ENCODE measurements around the gene PTGES3.

PTGES3 gene

GRCh38 chr12:56634837-56635791, 53.0 kb downstream of the PTGES3 start (continued):
- TF ChIP-seq ZSCAN5A (tag by site-specific recombination; IDR thresholded peaks at IDR 0.05), result no peak
- 0 out of 2 replicates have a peak, but pooled peaks have one; percentile 32 for TF ChIP-seq ZBTB7A (tag by site-specific recombination; IDR thresholded peaks at IDR 0.05; ENCODE audit: low read depth)
- TF ChIP-seq, protein P1, sequence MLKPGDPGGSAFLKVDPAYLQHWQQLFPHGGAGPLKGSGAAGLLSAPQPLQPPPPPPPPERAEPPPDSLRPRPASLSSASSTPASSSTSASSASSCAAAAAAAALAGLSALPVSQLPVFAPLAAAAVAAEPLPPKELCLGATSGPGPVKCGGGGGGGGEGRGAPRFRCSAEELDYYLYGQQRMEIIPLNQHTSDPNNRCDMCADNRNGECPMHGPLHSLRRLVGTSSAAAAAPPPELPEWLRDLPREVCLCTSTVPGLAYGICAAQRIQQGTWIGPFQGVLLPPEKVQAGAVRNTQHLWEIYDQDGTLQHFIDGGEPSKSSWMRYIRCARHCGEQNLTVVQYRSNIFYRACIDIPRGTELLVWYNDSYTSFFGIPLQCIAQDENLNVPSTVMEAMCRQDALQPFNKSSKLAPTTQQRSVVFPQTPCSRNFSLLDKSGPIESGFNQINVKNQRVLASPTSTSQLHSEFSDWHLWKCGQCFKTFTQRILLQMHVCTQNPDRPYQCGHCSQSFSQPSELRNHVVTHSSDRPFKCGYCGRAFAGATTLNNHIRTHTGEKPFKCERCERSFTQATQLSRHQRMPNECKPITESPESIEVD (tag by site-specific recombination; IDR thresholded peaks at IDR 0.05), result no peak
- 0 out of 2 replicates have a peak, but pooled peaks have one; percentile 19 for TF ChIP-seq REST (tag by site-specific recombination; IDR thresholded peaks at IDR 0.05)
- TF ChIP-seq, protein P2, sequence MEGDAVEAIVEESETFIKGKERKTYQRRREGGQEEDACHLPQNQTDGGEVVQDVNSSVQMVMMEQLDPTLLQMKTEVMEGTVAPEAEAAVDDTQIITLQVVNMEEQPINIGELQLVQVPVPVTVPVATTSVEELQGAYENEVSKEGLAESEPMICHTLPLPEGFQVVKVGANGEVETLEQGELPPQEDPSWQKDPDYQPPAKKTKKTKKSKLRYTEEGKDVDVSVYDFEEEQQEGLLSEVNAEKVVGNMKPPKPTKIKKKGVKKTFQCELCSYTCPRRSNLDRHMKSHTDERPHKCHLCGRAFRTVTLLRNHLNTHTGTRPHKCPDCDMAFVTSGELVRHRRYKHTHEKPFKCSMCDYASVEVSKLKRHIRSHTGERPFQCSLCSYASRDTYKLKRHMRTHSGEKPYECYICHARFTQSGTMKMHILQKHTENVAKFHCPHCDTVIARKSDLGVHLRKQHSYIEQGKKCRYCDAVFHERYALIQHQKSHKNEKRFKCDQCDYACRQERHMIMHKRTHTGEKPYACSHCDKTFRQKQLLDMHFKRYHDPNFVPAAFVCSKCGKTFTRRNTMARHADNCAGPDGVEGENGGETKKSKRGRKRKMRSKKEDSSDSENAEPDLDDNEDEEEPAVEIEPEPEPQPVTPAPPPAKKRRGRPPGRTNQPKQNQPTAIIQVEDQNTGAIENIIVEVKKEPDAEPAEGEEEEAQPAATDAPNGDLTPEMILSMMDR (tag by site-specific recombination; IDR thresholded peaks at IDR 0.05), result peak; percentile 93
- TF ChIP-seq ZNF843 (tag by site-specific recombination; IDR thresholded peaks at IDR 0.05), result no peak
- 0 out of 2 replicates have a peak, but pooled peaks have one; percentile 33 for TF ChIP-seq ZNF501 (tag by site-specific recombination; IDR thresholded peaks at IDR 0.05)
- peak; percentile 18; the same call in 1 of the 2 replicates for TF ChIP-seq ZNF654 (tag by site-specific recombination; IDR thresholded peaks at IDR 0.05; ENCODE audit: low read depth)
- no peak for TF ChIP-seq ZNF184 (tag by site-specific recombination; IDR thresholded peaks at IDR 0.05)
- TF ChIP-seq, protein P3, sequence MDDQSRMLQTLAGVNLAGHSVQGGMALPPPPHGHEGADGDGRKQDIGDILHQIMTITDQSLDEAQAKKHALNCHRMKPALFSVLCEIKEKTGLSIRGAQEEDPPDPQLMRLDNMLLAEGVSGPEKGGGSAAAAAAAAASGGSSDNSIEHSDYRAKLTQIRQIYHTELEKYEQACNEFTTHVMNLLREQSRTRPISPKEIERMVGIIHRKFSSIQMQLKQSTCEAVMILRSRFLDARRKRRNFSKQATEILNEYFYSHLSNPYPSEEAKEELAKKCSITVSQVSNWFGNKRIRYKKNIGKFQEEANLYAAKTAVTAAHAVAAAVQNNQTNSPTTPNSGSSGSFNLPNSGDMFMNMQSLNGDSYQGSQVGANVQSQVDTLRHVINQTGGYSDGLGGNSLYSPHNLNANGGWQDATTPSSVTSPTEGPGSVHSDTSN (CRISPR knock-in tag; IDR thresholded peaks at IDR 0.05), result no peak
- TF ChIP-seq, protein P4, sequence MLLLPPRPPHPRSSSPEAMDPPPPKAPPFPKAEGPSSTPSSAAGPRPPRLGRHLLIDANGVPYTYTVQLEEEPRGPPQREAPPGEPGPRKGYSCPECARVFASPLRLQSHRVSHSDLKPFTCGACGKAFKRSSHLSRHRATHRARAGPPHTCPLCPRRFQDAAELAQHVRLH (tag by site-specific recombination; IDR thresholded peaks at IDR 0.05), result peak; percentile 23; the same call in 1 of the 2 replicates
- peak; percentile 79 for TF ChIP-seq PRDM10 (tag by site-specific recombination; IDR thresholded peaks at IDR 0.05)
- TF ChIP-seq MZF1 (tag by site-specific recombination; IDR thresholded peaks at IDR 0.05; ENCODE audit: borderline replicate concordance), result no peak
- TF ChIP-seq ZNF366 (tag by site-specific recombination; conservative IDR thresholded peaks at IDR 0.05), result peak; percentile 59
- peak; percentile 45 for TF ChIP-seq GLIS1 (tag by site-specific recombination; IDR thresholded peaks at IDR 0.05)
- TF ChIP-seq, protein P5, sequence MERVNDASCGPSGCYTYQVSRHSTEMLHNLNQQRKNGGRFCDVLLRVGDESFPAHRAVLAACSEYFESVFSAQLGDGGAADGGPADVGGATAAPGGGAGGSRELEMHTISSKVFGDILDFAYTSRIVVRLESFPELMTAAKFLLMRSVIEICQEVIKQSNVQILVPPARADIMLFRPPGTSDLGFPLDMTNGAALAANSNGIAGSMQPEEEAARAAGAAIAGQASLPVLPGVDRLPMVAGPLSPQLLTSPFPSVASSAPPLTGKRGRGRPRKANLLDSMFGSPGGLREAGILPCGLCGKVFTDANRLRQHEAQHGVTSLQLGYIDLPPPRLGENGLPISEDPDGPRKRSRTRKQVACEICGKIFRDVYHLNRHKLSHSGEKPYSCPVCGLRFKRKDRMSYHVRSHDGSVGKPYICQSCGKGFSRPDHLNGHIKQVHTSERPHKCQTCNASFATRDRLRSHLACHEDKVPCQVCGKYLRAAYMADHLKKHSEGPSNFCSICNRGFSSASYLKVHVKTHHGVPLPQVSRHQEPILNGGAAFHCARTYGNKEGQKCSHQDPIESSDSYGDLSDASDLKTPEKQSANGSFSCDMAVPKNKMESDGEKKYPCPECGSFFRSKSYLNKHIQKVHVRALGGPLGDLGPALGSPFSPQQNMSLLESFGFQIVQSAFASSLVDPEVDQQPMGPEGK (tag by site-specific recombination; IDR thresholded peaks at IDR 0.05), result peak; percentile 6; the same call in 1 of the 2 replicates
- 0 out of 2 replicates have a peak, but pooled peaks have one; percentile 42 for TF ChIP-seq ZNF561 (tag by site-specific recombination; IDR thresholded peaks at IDR 0.05; ENCODE audit: borderline replicate concordance)
- peak; percentile 28; the same call in 1 of the 2 replicates for TF ChIP-seq ZSCAN30 (tag by site-specific recombination; IDR thresholded peaks at IDR 0.05)
